PFSK-1 (cell line): Measurements from ENCODE around the gene KLF13.

Source experiments
- FOXP2 ChIP-seq: optimal IDR thresholded peaks from 2 replicates; pipeline ENCODE3; 2011; ENCODE audit warnings: borderline replicate concordance, control low read depth, inconsistent platforms; ENCODE audit not compliant: insufficient read depth; ENCODE audit errors: extremely low read length, extremely low read depth
- POLR2AphosphoS5 ChIP-seq: IDR thresholded peaks from 2 replicates; pipeline ENCODE4 v1.6.1; 2012; ENCODE audit warnings: low read depth, mild to moderate bottlenecking, control low read depth, low read length, moderate library complexity
- REST ChIP-seq, 2 experiments: IDR thresholded peaks; 2 replicates each; pipeline versions ENCODE4 v1.6.1 to v1.8.0; 2011 to 2012; ENCODE audit warnings: low read depth in 2 of 2, low read length in 2 of 2, control low read depth in 1 of 2, inconsistent platforms in 1 of 2, mild to moderate bottlenecking in 1 of 2, moderate library complexity in 1 of 2; ENCODE audit not compliant: insufficient read depth in 1 of 2
- SIN3A ChIP-seq: IDR thresholded peaks from 2 replicates; pipeline ENCODE4 v1.6.1; 2012; ENCODE audit warnings: mild to moderate bottlenecking, low read length, moderate library complexity, borderline replicate concordance; ENCODE audit not compliant: insufficient read depth
- TAF1 ChIP-seq: IDR thresholded peaks from 2 replicates; pipeline ENCODE4 v1.6.1; 2012; ENCODE audit warnings: low read length, control low read depth, borderline replicate concordance; ENCODE audit not compliant: insufficient read depth

KLF13 gene

GRCh38 chr15:31409171-31409570 is 82.5 kb downstream of the KLF13 start:
- no peak for TF ChIP-seq TAF1
- no peak for TF ChIP-seq REST (IDR thresholded peaks at IDR 0.05; ENCODE audit: insufficient read depth in 1 of 2, low read depth in 2 of 2, low read length in 2 of 2)
- TF ChIP-seq POLR2AphosphoS5 = no peak
- TF ChIP-seq FOXP2 = no peak
- TF ChIP-seq SIN3A = no peak

GRCh38 chr15:31412824-31413223 is 86.2 kb downstream of the KLF13 start:
- no peak for TF ChIP-seq POLR2AphosphoS5
- no peak for TF ChIP-seq TAF1
- no peak for TF ChIP-seq FOXP2
- TF ChIP-seq REST (IDR thresholded peaks at IDR 0.05; ENCODE audit: insufficient read depth in 1 of 2, low read depth in 2 of 2, low read length in 2 of 2) = no peak
- TF ChIP-seq SIN3A = no peak

- no peak for TF ChIP-seq POLR2AphosphoS5
- no peak for TF ChIP-seq FOXP2
- TF ChIP-seq SIN3A = no peak
- TF ChIP-seq REST (IDR thresholded peaks at IDR 0.05; ENCODE audit: insufficient read depth in 1 of 2, low read depth in 2 of 2, low read length in 2 of 2) = no peak
- TF ChIP-seq TAF1 = no peak
These were observed 88.6 kb downstream of the KLF13 start for GRCh38 chr15:31415201-31415600.

GRCh38 chr15:31419820-31420219 is 93.2 kb downstream of the KLF13 start:
- no peak for TF ChIP-seq FOXP2
- no peak for TF ChIP-seq TAF1
- TF ChIP-seq SIN3A = no peak
- TF ChIP-seq REST (IDR thresholded peaks at IDR 0.05; ENCODE audit: insufficient read depth in 1 of 2, low read depth in 2 of 2, low read length in 2 of 2) = no peak
- no peak for TF ChIP-seq POLR2AphosphoS5

GRCh38 chr15:31427411-31427810 is 100.8 kb downstream of the KLF13 start:
- TF ChIP-seq POLR2AphosphoS5 (no peak), REST (IDR thresholded peaks at IDR 0.05; ENCODE audit: insufficient read depth in 1 of 2, low read depth in 2 of 2, low read length in 2 of 2) (no peak), SIN3A (no peak), TAF1 (no peak), FOXP2 (no peak)
